HG02943 (cell line): ENCODE measurements around the gene RB1.

Experiments used
- ATAC-seq: cut with Tn5 transposase; IDR thresholded peaks from one replicate; pipeline ENCODE4 v1.9.1; 2021; ENCODE audit warnings: mild to moderate bottlenecking, low read depth, moderate library complexity; ENCODE audit not compliant: unreplicated experiment

Gene RB1

DNA sequence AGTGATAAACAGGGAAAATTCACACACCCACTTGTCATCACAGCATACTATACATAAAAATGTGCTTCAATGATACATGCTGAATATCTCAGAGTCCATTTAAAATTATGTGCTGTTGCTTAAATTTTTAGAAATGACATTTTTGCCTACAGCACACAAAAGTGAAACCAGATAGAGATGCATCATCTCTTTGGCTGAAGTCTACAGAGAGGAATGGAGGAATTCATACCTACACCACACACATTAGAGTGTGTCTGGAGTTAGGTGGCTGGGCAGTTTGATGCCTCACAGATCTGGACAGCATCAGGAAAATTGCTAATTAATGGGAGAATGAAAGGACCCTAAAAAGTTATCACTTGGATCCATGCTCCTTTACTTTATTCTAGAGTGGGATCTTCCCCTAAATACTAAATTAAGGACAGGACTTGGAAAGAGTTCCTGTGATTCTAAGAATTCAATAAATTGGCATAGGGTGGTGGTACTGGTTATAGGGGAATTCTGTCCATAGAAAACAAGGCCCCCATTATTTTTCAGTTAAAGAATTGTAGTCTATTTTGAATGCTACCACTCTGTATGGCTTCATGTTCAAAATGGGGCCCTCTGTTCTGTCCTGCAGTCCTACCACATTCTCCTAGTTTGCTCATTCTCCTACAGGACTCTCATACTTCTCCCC, 188.0 kb downstream of the RB1 start:
- ATAC-seq: no peak

DNA sequence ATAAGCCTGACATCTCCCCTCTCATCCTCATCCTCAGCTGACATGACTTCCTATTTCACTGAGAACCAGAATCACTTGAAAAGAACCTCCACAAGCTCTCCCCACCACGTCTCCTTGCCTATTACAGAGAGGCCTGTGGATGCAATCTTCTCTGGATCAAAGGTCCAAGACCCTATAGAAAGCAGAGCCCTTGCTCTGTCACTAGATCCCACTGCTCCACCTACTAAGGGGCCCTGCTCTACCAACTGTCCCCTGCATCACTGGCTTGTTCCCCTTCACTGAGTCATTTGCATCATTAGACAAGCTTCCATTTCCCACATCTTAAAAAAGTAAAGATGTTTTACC, 188.5 kb downstream of the RB1 start:
- ATAC-seq: peak; percentile 60

DNA sequence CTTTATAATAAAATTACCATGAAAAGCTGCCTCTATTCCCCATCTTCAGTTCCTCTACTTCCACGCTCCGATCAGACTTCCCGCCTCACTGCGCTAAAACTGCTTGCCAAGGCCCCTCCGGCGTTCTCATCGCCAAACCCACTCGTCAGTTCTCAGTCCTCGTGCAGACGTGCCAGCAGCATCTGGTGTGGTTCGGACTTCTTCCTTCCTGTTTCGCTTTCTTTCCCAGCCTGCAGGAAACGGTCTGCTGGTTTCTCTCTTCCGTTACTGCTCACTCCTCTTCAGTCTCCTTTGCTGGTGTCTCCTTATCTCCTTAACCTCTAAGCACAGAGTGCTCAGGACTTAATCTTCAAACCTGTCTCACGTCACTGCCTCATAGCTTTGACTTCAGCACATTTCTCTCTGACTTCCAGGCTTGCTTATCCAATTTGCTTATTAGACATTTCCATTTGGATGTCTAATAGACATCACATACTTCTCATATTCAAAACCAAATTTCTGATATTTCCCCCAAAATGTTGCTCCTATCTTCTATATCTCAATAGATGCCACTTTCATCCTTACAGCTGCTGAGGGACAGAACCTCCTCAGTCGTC, 189.0 kb downstream of the RB1 start:
- peak; percentile 79 for ATAC-seq

DNA sequence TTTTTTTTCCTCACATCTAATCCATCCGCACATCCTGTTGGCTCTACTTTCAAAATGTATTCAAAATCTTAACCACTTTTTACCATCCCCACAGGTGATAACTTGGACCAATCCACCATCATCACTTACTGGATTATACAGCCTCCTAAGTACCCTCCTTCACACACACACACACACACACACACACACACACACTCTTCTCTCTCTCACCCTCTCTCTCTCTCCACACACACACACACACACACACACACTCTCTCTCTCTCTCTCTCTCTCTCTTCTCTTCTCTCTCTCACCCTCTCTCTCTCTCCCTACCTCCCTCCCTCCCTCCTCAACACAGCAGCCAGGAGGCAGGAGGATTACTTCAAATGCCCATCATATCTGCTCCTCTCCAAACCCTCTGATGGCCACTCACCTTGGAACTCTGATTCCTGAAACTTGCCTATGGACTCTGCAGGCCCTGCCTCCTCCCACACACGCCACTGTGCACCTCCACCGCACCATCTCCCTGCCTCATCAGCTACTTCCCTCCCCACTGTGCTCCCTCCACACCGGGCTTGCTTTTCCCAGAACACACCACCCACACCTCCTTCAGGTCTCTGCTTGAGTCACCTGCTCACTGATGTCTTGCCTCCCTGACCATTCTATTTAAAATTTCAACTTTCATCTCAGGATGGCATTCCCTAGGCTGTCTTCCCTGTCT, 189.7 kb downstream of the RB1 start:
- ATAC-seq: no peak

GRCh38 chr13:48493851-48494250, 190.3 kb downstream of the RB1 start:
- ATAC-seq: no peak

DNA sequence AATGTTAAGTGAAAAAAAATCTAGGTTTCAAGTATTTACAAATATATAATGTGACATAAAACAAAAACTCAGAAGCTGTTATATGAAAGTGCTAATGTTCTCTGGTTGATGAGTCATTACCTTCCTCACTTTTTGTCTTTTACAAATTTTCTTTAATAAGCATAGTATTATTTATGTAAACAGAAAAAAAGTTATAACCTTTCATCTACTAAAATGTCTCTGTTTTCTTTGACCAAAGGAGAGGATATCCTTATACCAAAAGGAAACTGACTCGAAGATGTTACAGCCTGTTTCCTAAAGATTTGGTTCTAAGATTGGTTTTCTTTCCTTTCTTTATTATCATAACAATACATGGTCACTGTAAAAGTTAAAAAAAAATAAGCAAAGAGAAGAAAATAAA, 191.3 kb downstream of the RB1 start:
- ATAC-seq: no peak

DNA sequence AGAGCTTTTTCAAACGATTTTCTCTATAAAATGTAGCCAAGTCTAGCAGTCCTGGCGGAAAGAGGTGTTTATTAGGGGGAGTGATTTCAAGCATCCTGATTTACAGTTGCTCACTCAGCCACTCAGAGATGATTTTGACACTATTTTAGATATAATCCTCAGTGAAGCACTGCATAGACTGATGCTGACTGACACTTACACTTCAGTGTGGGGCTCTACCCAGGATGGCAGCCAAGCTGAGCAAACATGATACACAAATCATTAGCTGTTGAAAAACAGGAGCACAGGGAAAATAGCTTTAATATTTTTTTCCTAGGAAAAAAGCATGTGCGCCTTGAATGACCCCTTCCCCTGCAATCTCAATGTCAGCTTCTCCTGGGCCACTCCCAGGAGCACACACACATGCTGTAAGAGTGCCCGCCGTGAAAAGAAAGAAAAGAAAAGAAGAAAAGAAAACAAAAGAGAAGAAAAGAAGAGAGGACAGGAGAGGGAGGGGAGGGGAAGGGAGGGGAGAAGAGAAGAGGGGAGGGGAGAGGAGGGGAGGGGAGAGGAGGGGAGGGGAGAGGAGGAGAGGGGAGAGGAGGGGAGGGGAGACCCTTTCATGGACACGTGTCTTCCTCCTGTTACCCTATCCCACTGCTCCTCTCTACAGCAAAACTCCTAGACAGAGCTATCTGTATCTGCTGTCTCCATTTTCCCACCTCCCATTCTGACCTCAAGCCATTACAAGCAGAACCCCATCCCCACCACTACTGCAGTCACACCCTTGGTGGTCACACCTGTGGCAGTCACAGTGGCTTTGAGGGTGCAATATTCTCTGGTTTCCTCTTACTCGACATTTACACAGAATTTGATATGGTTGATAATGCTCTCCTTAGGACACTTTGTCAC, 193.0 kb downstream of the RB1 start:
- ATAC-seq: no peak

DNA sequence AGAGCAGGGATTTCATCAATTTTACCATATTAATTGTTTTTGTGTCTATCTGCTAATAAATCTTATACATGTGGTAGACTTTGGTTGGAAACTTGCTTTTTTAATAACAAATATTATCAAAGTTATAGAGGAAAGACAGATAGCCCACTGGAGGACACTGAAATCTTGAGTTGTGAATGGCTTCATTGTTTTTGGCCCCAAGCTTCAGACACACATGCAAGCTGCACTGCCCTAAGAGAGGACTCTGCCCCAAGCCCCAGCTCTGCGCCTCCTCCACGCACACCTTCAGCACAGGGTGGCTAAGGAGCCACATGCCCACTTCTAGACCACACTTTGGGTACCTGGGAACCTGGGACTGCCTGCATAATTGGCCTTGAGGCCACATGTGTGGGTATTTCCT, 194.1 kb downstream of the RB1 start:
- ATAC-seq: no peak

- no peak for ATAC-seq
These were observed 197.2 kb downstream of the RB1 start for GRCh38 chr13:48500652-48501197.

DNA sequence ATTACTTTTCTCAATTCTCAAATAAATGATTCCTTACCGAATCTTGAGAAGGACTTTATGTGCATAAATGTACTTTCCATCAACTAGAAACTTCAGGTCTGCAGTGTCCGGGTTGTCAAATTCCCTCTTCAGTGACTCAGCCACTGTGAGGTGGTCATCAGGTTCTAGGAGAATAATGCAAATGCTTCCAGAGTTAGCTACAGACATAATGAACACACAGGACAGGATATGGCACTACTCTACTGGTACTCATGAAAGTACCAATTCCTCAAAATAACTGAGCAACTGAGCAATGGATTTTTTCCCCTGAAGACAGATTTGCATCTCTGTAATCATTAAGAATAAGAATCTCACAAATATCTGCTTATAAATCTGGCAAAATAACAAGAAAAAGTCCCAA, 198.2 kb downstream of the RB1 start:
- ATAC-seq: no peak

DNA sequence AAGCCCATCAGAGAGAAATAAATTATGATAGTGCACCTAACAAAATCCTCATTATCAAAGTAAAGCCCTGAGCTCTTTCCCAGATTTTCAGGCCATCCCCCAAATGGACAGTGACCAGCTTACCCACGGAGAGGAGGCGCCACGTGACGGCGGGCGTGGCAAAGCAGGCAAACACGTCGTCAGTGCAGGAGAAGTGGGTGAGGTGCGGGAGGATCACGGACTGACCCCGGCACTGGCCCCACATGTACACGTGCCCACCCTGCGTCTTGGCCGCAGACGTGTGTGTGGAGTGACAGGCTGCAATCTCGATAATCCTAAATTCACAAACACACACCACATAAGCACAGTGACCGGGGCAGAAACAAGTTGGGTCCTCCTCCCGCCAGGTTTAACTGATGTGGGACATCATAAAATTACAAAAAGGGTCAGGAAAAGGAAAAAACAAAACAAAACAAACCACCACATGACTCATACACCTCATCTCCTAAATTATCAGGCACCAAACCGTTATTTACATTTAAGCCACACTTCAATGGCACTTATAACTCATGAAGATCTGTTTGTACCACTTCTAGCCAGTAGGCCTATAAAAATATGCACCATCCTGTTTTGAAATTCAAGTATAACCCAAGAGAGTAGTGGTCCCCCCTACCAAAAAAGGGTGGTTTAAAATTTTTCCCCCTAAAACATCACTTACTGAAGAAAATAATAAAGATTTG, 199.2 kb downstream of the RB1 start:
- ATAC-seq: no peak

GRCh38 chr13:48504606-48505005, 201.1 kb downstream of the RB1 start:
- ATAC-seq: no peak

GRCh38 chr13:48505012-48505411, 201.5 kb downstream of the RB1 start:
- no peak for ATAC-seq

DNA sequence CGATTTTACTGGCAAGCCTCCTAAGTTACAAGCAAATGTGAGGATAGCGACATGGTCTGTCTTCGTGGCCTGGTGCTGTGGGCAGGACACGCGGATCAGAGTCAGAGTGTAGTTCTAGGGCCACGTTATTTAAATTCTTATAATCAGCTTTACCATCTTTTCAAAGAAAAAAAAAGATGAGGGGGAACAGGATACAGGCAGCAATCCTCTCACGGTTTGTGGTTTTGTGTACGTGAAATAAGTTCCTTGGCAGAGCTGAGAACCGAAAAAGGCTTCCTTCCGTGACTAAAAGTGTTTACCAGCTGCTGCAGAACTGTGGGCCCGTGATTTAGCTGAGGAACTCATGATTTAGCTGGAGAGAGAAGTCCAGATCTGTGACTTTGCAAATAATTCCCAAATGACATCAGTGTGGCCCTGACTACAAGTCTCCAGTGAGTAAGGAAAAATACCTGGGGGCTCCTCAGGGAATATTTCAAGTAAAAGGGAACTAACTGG, 202.1 kb downstream of the RB1 start:
- peak; percentile 54 for ATAC-seq

GRCh38 chr13:48506092-48506701, 202.6 kb downstream of the RB1 start:
- ATAC-seq: peak; percentile 35

DNA sequence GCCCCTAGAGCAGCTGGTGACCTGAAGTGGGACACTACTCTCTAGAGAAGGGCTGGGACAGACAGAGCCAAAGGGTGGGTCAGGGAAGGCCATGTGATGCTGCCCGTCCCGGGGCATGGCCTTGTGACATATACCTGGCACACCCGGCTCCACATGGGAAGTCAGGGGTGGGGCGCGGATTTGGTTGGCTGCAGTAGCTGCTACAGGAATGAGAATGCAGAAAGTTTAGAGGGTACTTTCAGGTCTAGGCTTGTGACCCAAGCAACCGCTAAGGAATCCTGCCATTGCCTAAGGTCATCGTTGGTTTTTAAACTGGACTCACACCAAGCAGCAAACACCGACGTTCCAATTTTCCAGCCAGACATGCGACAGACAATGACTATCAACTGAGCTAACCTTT, 203.5 kb downstream of the RB1 start:
- no peak for ATAC-seq

DNA sequence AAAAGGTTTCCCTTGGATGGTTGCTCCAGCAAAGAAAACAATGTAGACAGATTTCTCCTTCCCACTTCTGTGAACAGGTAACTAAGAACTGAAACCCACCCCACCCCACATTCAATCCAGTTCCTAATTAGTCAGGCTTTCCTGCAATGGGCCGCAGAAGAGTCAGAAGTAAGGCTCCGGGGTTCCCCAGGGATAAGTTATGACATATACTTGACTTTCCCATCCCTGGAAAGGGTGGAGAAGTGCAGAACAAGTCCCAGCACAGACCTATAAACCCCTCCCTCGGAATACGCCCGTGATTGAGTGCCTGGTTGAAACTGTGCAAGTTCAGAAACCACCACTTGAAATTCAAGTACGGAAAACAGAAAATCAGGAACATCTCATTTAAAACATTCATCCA, 204.5 kb downstream of the RB1 start:
- no peak for ATAC-seq

GRCh38 chr13:48510698-48511097, 207.1 kb downstream of the RB1 start:
- ATAC-seq: no peak

GRCh38 chr13:48511621-48512230, 208.2 kb downstream of the RB1 start:
- no peak for ATAC-seq
